ENCODE measurements around the gene RAP1A.

The RAP1A gene

DNA sequence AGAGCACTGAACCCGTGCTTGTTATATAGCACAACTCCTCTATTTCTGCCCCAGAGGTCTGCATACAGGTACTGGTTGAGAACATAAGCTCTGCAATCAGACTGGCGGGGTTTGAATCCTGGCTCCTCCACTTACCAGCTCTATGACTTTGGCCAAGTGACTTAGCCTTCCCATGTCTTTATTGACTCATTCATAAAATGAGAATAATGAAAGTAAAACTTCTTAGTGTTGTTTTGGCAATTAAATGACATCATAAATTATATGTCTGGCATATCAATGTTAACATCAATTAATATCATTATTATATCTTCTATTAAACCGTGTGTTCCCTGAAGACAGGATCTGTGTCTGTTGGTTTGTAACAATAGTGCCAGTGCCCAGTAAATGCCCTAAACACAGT is 115.3 kb downstream of the RAP1A start:
- DNase-seq (ENCODE audit: low spot score) = no peak
- ChIA-PET POLR2A (ENCODE audit: low non-redundant PET) (no interaction called here), CTCF (interaction anchor here (0.6 kb wide), 1 partner anchor 238 kb away, joined by 3 read pairs; no protein-coding TSS in a partner anchor)
- TF ChIP-seq, protein P1, sequence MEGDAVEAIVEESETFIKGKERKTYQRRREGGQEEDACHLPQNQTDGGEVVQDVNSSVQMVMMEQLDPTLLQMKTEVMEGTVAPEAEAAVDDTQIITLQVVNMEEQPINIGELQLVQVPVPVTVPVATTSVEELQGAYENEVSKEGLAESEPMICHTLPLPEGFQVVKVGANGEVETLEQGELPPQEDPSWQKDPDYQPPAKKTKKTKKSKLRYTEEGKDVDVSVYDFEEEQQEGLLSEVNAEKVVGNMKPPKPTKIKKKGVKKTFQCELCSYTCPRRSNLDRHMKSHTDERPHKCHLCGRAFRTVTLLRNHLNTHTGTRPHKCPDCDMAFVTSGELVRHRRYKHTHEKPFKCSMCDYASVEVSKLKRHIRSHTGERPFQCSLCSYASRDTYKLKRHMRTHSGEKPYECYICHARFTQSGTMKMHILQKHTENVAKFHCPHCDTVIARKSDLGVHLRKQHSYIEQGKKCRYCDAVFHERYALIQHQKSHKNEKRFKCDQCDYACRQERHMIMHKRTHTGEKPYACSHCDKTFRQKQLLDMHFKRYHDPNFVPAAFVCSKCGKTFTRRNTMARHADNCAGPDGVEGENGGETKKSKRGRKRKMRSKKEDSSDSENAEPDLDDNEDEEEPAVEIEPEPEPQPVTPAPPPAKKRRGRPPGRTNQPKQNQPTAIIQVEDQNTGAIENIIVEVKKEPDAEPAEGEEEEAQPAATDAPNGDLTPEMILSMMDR (conservative IDR thresholded peaks at IDR 0.05; ENCODE audit: low read depth) = no peak
- H3K27ac ChIP-seq = no peak overlapping the region

DNA sequence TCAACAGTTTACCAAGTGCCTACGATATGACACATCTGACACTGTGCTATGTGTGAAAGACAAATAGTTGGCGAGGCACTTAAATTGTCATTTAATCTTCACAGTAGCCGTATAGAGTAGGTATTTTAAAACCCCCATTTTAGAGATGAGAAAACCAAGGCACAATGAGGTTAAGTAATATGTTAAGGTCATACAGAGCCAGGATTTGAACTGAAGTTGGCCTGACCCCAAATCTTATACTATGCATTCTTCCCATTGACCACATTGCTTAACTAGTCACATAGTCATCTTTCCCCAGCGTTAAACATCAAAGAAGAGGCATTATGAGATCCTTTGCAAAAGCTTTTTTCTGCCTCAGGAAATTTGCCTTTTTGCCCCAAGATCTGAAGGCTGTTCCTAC is 115.7 kb downstream of the RAP1A start:
- ChIA-PET CTCF (no interaction called here), POLR2A (ENCODE audit: low non-redundant PET) (no interaction called here)
- TF ChIP-seq, protein P1 (conservative IDR thresholded peaks at IDR 0.05; ENCODE audit: low read depth) = no peak
- no peak for DNase-seq (ENCODE audit: low spot score)
- H3K27ac ChIP-seq = no peak overlapping the region

DNA sequence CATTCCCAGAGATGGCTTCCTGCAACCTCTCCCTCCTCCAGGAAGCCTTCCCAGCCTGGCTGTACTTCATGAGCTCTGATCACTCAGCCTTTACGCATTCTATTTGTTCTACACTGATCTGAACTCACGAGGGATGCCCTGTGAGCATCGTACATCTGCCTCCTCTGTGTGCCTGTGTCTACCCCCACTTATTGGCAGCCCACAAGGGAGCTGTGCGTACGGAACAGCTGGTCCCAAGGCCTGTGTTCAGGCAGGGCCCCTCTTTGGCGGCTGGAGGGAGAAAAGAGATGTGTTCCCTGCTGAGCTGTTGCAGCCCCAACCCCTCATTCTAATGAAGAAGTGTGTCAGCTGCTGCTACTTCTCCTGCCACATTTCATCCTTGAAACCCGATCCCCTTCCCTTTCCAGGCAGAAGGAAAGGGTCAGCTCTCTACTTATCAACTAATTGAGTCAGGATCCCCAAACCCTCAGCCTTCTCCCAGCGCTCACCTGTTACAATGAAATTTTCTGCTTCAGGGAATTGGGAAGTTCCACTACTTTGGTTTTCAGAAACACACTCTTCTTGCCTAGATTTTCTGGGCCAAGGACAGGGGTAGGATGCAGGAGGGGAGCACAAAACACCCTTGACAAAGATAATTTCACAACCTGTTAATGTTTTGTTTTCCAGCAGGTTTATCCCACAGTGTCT is 116.4 kb downstream of the RAP1A start:
- DNase-seq (ENCODE audit: low spot score) = no peak
- TF ChIP-seq, protein P1 (conservative IDR thresholded peaks at IDR 0.05; ENCODE audit: low read depth) = no peak
- 0 out of 2 replicates have a peak overlapping the region, but pooled peaks have one; percentile 10 for H3K27ac ChIP-seq
- ChIA-PET CTCF (interaction anchor here (1.1 kb wide), 1 partner anchor 11 kb away, joined by 3 read pairs; no protein-coding TSS in a partner anchor), POLR2A (ENCODE audit: low non-redundant PET) (no interaction called here)

DNA sequence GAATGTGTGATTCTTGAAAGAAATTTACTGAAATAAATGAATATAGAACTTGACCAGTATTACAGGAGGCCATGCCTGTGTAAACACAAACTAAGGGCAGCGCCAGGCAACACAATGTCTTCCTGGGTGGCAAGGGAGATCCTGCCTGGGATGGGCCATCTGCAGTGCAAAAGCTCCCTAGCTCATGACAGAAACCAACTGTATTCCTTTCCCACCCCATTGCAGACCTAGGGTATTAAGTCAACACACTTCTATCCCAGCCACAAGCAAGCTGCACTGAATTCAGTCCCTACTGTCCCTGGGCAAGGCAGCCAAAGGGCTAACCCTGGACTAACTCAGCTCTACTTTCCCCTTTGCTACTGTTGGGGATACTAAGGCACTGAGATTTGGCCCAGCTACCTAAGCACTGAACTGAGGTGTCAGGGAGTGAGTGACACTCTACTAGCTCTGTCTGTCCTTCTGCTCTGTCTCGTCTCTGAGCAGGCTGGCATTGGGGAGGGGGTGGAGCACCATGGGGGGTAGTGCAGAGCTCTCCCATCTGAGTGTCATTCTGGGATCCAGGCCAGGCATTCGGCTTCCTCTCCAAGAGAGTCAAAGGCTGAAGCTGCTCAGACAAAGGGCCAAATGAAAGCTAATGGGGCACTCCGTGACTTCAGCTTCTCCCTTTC is 117.1 kb downstream of the RAP1A start:
- TF ChIP-seq, protein P1 (conservative IDR thresholded peaks at IDR 0.05; ENCODE audit: low read depth) = no peak
- no peak for DNase-seq (ENCODE audit: low spot score)
- CTCF ChIA-PET = interaction anchor here (0.6 to 1.1 kb wide), 4 partner anchors 11 to 297 kb away, joined by 3 read pairs; no protein-coding TSS in a partner anchor
- POLR2A ChIA-PET (ENCODE audit: low non-redundant PET) = no interaction called here
- H3K27ac ChIP-seq = no peak overlapping the region

DNA sequence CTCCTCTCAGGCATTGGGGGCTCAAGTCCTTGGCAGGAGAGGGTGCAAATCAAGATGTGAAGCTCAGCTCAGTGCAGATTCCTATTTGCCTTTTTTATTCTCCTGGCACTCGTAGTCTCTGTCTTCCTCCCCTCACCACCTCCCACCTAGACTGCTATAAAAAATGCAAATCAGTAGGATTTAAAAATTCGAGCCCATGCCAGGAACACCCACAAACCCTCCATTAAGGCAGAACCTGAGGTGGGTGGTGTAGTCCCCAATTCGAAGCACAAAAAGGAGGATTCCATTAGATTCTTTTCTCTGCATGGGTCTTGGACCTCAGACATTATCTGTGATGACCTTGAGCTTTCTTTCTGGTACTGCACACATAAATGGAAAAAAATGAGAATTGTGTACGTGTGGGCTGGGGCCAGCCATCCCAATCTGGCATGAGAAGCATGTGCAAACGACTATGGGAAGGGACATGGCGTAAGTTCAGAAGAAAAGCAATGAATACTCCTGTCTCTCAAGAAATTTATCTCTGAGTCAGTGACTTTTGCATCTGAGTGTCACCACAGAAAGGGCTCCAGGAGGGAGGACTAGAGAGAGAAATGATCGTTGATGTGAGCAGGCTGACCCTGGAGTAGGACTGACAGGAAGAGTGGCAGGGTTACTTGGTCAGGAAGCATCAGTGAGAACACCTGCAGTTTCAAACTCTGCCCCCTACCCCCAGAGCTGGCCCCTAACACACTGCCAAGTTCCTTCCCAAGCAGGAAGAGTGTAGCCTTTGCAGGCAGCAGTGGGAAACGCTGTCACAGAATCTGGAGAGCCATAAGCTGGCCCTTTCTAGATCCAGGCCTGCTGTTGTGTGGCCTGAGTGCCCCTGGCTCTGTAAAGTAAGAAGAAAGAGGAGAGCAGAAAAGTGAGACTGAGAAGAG is 117.9 kb downstream of the RAP1A start:
- peak overlapping the region; percentile 97 for H3K27ac ChIP-seq
- POLR2A ChIA-PET (ENCODE audit: low non-redundant PET) = no interaction called here
- TF ChIP-seq, protein P1 (conservative IDR thresholded peaks at IDR 0.05; ENCODE audit: low read depth) = no peak
- DNase-seq (ENCODE audit: low spot score) = no peak
- CTCF ChIA-PET = interaction anchor here (0.7 to 1.1 kb wide), 3 partner anchors 10 to 297 kb away, joined by 3 read pairs; no protein-coding TSS in a partner anchor

DNA sequence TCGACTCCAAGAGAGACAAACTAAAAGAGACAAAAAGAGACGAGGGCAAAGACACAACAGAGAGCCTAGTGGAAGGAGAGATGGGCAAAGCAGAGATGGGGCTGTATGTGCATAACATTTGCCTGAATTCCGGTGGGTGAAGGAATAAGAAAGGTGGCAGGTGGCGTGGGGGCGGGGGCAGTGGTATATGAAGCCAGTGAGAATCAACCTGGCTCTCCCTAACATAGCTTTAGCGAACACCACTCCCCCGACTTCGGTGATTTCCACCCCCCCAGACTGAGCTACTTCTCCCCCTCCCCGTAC is 118.5 kb downstream of the RAP1A start:
- ChIA-PET CTCF (interaction anchor here (0.7 kb wide), 1 partner anchor 48 kb away, joined by 4 read pairs; no protein-coding TSS in a partner anchor), POLR2A (ENCODE audit: low non-redundant PET) (no interaction called here)
- TF ChIP-seq, protein P1 (conservative IDR thresholded peaks at IDR 0.05; ENCODE audit: low read depth) = no peak
- H3K27ac ChIP-seq = peak overlapping the region; percentile 97
- DNase-seq (ENCODE audit: low spot score) = no peak

Measured in RWPE1 (cell line).